ENCODE data around the gene DNMT1. TPM values are rescaled to one million over a fixed set of nuclear protein-coding genes. Genes with fewer than 3 reads are reported as not detected.

DNMT1 gene
- total RNA-seq, 1 experiment from 2014 or later, result 117 TPM

- H3K36me3 ChIP-seq (ENCODE audit: low read depth), result peaks cover 37% of the 10 kb centered on the region
Observed at GRCh38 chr19:10158485-10158884, 36.3 kb downstream of the DNMT1 start.

GRCh38 chr19:10158071-10158470 is 36.7 kb downstream of the DNMT1 start:
- Histone ChIP-seq H3K4me3 (no peak overlapping the region), H3K27me3 (ENCODE audit: insufficient read depth, low read depth) (no peaks in the 10 kb centered on the region), H3K4me2 (no peak overlapping the region), H3K4me1 (replicated peaks; ENCODE audit: insufficient read depth) (no peaks in the 10 kb centered on the region), H4K20me1 (ENCODE audit: insufficient read depth) (no peaks in the 10 kb centered on the region; the same call in 1 of the 2 replicates), H3K9me2 (ENCODE audit: insufficient read depth) (no peaks in the 10 kb centered on the region), H2AFZ (no peak overlapping the region), H3K27ac (no peak overlapping the region), H3K79me2 (ENCODE audit: low read depth) (no peaks in the 10 kb centered on the region), H3K9me3 (ENCODE audit: insufficient read depth, low read depth) (no peaks in the 10 kb centered on the region), H3K36me3 (ENCODE audit: low read depth) (peaks cover 38% of the 10 kb centered on the region), H3F3A (ENCODE audit: insufficient read depth, low read depth) (peaks cover 18% of the 10 kb centered on the region; the same call in 1 of the 2 replicates)
- POLR2A ChIA-PET (ENCODE audit: unreplicated experiment), result no interaction called here
- CTCF ChIA-PET, result no interaction called here
- no peak for DNase-seq
- no peak for TF ChIP-seq EZH2 (IDR thresholded peaks at IDR 0.05; ENCODE audit: low read depth)
- TF ChIP-seq, protein P1, sequence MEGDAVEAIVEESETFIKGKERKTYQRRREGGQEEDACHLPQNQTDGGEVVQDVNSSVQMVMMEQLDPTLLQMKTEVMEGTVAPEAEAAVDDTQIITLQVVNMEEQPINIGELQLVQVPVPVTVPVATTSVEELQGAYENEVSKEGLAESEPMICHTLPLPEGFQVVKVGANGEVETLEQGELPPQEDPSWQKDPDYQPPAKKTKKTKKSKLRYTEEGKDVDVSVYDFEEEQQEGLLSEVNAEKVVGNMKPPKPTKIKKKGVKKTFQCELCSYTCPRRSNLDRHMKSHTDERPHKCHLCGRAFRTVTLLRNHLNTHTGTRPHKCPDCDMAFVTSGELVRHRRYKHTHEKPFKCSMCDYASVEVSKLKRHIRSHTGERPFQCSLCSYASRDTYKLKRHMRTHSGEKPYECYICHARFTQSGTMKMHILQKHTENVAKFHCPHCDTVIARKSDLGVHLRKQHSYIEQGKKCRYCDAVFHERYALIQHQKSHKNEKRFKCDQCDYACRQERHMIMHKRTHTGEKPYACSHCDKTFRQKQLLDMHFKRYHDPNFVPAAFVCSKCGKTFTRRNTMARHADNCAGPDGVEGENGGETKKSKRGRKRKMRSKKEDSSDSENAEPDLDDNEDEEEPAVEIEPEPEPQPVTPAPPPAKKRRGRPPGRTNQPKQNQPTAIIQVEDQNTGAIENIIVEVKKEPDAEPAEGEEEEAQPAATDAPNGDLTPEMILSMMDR (conservative IDR thresholded peaks at IDR 0.05), result no peak
- intact Hi-C loops (cut with micrococcal nuclease; ENCODE audit: unreplicated experiment), result no loop called here
- no TSS peak for BruUV-seq (replicated peaks)

More at GRCh38 chr19:10158485-10158884, 36.3 kb downstream of the DNMT1 start:
- Histone ChIP-seq H3K9me3 (ENCODE audit: insufficient read depth, low read depth) (no peaks in the 10 kb centered on the region), H4K20me1 (ENCODE audit: insufficient read depth) (no peaks in the 10 kb centered on the region; the same call in 1 of the 2 replicates), H3F3A (ENCODE audit: insufficient read depth, low read depth) (peaks cover 18% of the 10 kb centered on the region; the same call in 1 of the 2 replicates), H3K4me1 (replicated peaks; ENCODE audit: insufficient read depth) (no peaks in the 10 kb centered on the region), H3K79me2 (ENCODE audit: low read depth) (no peaks in the 10 kb centered on the region), H3K4me2 (no peak overlapping the region), H3K4me3 (no peak overlapping the region), H2AFZ (no peak overlapping the region), H3K27me3 (ENCODE audit: insufficient read depth, low read depth) (no peaks in the 10 kb centered on the region), H3K27ac (no peak overlapping the region), H3K9me2 (ENCODE audit: insufficient read depth) (no peaks in the 10 kb centered on the region)
- TF ChIP-seq, protein P1 (conservative IDR thresholded peaks at IDR 0.05), result no peak
- TF ChIP-seq EZH2 (IDR thresholded peaks at IDR 0.05; ENCODE audit: low read depth), result no peak
- CTCF ChIA-PET, result no interaction called here
- no TSS peak for BruUV-seq (replicated peaks)
- POLR2A ChIA-PET (ENCODE audit: unreplicated experiment), result no interaction called here
- intact Hi-C loops (cut with micrococcal nuclease; ENCODE audit: unreplicated experiment), result no loop called here
- DNase-seq, result no peak

DNA sequence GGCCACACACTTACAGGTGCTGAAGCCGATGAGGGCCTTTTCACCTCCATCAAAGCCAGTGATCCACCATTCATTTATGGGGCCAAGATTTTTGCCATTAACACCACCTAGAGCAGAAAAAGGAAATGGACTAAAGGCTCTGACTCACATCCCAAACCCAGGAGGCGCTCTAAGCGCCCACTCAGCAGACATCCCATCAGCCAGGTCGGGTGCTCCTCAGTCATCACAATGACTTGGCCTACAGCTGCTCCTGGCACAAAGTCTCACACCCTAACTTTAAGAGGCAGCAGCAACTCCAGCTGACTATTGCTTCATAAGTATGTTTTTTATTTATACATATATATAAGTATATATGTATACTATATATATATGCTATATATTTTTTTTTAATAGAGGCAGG is 38.9 kb downstream of the DNMT1 start:
- TF ChIP-seq EZH2 (IDR thresholded peaks at IDR 0.05; ENCODE audit: low read depth), result no peak
- TF ChIP-seq, protein P1 (conservative IDR thresholded peaks at IDR 0.05), result no peak
- BruUV-seq (replicated peaks), result no TSS peak
- intact Hi-C loops (cut with micrococcal nuclease; ENCODE audit: unreplicated experiment), result no loop called here
- no peaks in the 10 kb centered on the region for H3K9me2 ChIP-seq (ENCODE audit: insufficient read depth)
- H3F3A ChIP-seq (ENCODE audit: insufficient read depth, low read depth), result peaks cover 6% of the 10 kb centered on the region; the same call in 1 of the 2 replicates
- POLR2A ChIA-PET (ENCODE audit: unreplicated experiment), result no interaction called here
- H3K27ac ChIP-seq, result no peak overlapping the region
- H3K4me1 ChIP-seq (replicated peaks; ENCODE audit: insufficient read depth), result no peaks in the 10 kb centered on the region
- H3K4me3 ChIP-seq, result no peak overlapping the region
- H3K9me3 ChIP-seq (ENCODE audit: insufficient read depth, low read depth), result no peaks in the 10 kb centered on the region
- DNase-seq, result no peak
- no peaks in the 10 kb centered on the region for H3K27me3 ChIP-seq (ENCODE audit: insufficient read depth, low read depth)
- no peak overlapping the region for H3K4me2 ChIP-seq
- H4K20me1 ChIP-seq (ENCODE audit: insufficient read depth), result peaks cover 3% of the 10 kb centered on the region; the same call in 1 of the 2 replicates
- H3K36me3 ChIP-seq (ENCODE audit: low read depth), result peaks cover 33% of the 10 kb centered on the region
- no peak overlapping the region for H2AFZ ChIP-seq
- CTCF ChIA-PET, result no interaction called here
- no peaks in the 10 kb centered on the region for H3K79me2 ChIP-seq (ENCODE audit: low read depth)
